ENCODE data around the gene ARHGDIA. TPM values are rescaled to one million over a fixed set of nuclear protein-coding genes. Genes with fewer than 3 reads are reported as not detected.

The ARHGDIA gene
- total and polyA plus RNA-seq, 2 of the 8 experiments (the other 6 are each of a cell fraction or from before 2014, with no cell fraction given) = 62.4 to 217 TPM

- TF ChIP-seq, protein P1, sequence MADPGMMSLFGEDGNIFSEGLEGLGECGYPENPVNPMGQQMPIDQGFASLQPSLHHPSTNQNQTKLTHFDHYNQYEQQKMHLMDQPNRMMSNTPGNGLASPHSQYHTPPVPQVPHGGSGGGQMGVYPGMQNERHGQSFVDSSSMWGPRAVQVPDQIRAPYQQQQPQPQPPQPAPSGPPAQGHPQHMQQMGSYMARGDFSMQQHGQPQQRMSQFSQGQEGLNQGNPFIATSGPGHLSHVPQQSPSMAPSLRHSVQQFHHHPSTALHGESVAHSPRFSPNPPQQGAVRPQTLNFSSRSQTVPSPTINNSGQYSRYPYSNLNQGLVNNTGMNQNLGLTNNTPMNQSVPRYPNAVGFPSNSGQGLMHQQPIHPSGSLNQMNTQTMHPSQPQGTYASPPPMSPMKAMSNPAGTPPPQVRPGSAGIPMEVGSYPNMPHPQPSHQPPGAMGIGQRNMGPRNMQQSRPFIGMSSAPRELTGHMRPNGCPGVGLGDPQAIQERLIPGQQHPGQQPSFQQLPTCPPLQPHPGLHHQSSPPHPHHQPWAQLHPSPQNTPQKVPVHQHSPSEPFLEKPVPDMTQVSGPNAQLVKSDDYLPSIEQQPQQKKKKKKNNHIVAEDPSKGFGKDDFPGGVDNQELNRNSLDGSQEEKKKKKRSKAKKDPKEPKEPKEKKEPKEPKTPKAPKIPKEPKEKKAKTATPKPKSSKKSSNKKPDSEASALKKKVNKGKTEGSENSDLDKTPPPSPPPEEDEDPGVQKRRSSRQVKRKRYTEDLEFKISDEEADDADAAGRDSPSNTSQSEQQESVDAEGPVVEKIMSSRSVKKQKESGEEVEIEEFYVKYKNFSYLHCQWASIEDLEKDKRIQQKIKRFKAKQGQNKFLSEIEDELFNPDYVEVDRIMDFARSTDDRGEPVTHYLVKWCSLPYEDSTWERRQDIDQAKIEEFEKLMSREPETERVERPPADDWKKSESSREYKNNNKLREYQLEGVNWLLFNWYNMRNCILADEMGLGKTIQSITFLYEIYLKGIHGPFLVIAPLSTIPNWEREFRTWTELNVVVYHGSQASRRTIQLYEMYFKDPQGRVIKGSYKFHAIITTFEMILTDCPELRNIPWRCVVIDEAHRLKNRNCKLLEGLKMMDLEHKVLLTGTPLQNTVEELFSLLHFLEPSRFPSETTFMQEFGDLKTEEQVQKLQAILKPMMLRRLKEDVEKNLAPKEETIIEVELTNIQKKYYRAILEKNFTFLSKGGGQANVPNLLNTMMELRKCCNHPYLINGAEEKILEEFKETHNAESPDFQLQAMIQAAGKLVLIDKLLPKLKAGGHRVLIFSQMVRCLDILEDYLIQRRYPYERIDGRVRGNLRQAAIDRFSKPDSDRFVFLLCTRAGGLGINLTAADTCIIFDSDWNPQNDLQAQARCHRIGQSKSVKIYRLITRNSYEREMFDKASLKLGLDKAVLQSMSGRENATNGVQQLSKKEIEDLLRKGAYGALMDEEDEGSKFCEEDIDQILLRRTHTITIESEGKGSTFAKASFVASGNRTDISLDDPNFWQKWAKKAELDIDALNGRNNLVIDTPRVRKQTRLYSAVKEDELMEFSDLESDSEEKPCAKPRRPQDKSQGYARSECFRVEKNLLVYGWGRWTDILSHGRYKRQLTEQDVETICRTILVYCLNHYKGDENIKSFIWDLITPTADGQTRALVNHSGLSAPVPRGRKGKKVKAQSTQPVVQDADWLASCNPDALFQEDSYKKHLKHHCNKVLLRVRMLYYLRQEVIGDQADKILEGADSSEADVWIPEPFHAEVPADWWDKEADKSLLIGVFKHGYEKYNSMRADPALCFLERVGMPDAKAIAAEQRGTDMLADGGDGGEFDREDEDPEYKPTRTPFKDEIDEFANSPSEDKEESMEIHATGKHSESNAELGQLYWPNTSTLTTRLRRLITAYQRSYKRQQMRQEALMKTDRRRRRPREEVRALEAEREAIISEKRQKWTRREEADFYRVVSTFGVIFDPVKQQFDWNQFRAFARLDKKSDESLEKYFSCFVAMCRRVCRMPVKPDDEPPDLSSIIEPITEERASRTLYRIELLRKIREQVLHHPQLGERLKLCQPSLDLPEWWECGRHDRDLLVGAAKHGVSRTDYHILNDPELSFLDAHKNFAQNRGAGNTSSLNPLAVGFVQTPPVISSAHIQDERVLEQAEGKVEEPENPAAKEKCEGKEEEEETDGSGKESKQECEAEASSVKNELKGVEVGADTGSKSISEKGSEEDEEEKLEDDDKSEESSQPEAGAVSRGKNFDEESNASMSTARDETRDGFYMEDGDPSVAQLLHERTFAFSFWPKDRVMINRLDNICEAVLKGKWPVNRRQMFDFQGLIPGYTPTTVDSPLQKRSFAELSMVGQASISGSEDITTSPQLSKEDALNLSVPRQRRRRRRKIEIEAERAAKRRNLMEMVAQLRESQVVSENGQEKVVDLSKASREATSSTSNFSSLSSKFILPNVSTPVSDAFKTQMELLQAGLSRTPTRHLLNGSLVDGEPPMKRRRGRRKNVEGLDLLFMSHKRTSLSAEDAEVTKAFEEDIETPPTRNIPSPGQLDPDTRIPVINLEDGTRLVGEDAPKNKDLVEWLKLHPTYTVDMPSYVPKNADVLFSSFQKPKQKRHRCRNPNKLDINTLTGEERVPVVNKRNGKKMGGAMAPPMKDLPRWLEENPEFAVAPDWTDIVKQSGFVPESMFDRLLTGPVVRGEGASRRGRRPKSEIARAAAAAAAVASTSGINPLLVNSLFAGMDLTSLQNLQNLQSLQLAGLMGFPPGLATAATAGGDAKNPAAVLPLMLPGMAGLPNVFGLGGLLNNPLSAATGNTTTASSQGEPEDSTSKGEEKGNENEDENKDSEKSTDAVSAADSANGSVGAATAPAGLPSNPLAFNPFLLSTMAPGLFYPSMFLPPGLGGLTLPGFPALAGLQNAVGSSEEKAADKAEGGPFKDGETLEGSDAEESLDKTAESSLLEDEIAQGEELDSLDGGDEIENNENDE (IDR thresholded peaks at IDR 0.05; ENCODE audit: insufficient replicate concordance, low read length) = no peak
- TF ChIP-seq NANOG (IDR thresholded peaks at IDR 0.05; ENCODE audit: insufficient read depth, low read depth, low read length, poor library complexity, severe bottlenecking) (no peak), SIN3A (conservative IDR thresholded peaks at IDR 0.05 in 1 of 2, IDR thresholded peaks at IDR 0.05 in 1 of 2; ENCODE audit: low read depth in 1 of 2, low read length in 2 of 2) (no peak), RAD21 (IDR thresholded peaks at IDR 0.05 in 1 of 2, conservative IDR thresholded peaks at IDR 0.05 in 1 of 2; ENCODE audit: low read depth in 2 of 2, low read length in 2 of 2) (no peak), CREB1 (IDR thresholded peaks at IDR 0.05) (no peak), PHF8 (conservative IDR thresholded peaks at IDR 0.05; ENCODE audit: low read depth, low read length) (no peak), BACH1 (IDR thresholded peaks at IDR 0.05; ENCODE audit: low read length) (no peak)
These were observed 53.4 kb downstream of the ARHGDIA start (continued) for GRCh38 chr17:81817758-81818147.
